ENCODE results near the gene LTA4H. TPM values are rescaled to one million over a fixed set of nuclear protein-coding genes. Genes with fewer than 3 reads are reported as not detected.

LTA4H gene
- total and polyA plus RNA-seq, 2 experiments from 2014 or later = 46.2 to 62.9 TPM

DNA sequence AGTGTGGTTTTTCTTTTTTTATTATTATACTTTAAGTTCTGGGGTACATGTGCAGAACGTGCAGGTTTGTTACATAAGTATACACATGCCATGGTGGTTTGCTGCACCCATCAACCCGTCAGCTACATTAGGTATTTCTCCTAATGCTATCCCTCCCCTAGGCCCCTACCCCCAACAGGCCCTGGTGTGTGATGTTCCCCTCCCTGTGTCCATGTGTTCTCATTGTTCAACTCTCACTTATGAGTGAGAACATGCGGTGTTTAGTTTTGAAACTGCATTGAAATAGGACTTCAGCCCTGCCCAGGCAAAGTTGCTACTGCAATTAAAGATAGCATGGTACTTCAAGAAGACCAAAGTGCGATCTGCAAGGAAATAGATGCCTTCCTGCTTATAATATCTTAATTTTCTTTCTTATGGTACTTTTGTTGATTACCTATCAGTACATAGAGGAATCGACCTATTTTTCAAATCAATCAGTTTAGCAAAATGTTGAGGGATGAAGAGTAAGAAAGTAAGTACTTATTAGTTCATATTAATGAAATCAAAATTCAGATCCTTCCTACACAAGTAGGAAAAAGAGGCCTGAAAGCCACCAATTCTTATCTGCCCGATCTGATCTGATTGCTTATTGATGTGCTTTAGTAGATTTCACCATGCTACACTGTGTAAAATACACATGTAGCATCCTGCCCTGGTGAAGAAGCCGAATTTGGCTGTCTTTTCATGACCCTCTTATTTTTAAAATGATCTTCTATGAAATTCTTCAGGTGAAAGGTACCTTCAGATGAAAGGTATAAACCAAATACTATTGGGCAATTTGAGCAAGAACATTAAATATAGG, 1.6 kb downstream of the LTA4H start:
- H3K9me3 ChIP-seq (ENCODE audit: low read depth) = no peaks in the 10 kb centered on the region
- H3K4me2 ChIP-seq (ENCODE audit: unreplicated experiment) = peak overlapping the region; percentile 91
- no peaks in the 10 kb centered on the region for H3K27me3 ChIP-seq (replicated peaks; ENCODE audit: insufficient read depth)
- H3K4me1 ChIP-seq (ENCODE audit: insufficient read depth) = peaks cover 17% of the 10 kb centered on the region
- H3K27ac ChIP-seq = peak overlapping the region; percentile 54
- H3K9me2 ChIP-seq (ENCODE audit: insufficient read depth) = no peaks in the 10 kb centered on the region
- no peak for DNase-seq
- peak overlapping the region; percentile 82 for H3K9ac ChIP-seq
- peaks cover 20% of the 10 kb centered on the region for H3F3A ChIP-seq (ENCODE audit: insufficient read depth)
- TF ChIP-seq EZH2 (IDR thresholded peaks at IDR 0.05; ENCODE audit: insufficient read depth, poor library complexity, severe bottlenecking) (no peak), EZH2phosphoT487 (IDR thresholded peaks at IDR 0.05; ENCODE audit: insufficient read depth, low read depth) (no peak)
- H3K4me3 ChIP-seq = peak overlapping the region; percentile 94
- H4K20me1 ChIP-seq (ENCODE audit: insufficient read depth) = no peaks in the 10 kb centered on the region
- in situ Hi-C loops (cut with MboI) = no loop called here
- H2AFZ ChIP-seq = peak overlapping the region; percentile 88
- WGBS, 2 experiments (ENCODE audit: low coverage in 1 of 2, low lambda C conversion rate in 2 of 2, missing lambda C conversion rate in 2 of 2) = 70 to 76% methylated on average over 7 of the region's 7 CpGs
- H3K36me3 ChIP-seq (ENCODE audit: low read depth) = no peaks in the 10 kb centered on the region
- peaks cover 47% of the 10 kb centered on the region for H3K79me2 ChIP-seq (ENCODE audit: insufficient read depth)

DNA sequence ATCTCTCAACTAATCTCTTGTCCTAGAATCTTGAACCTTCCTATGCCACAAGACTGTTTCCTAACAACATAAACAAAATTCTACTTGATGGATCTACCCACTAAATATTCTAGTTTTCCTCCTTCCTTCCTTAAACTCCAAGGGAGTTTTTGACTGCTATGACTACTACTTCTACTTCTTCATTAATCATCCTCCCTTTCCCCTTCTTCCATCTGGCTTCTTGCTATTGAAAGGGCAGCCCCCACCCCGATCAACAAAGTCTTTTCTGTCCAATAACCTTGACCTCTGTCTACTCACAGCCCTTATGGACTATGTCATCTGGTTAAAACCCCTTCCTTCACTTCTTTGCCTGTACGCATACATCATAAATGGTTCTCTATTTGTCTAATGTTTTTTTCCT, 5.6 kb downstream of the LTA4H start:
- peaks cover 19% of the 10 kb centered on the region for H3F3A ChIP-seq (ENCODE audit: insufficient read depth)
- peaks cover 10% of the 10 kb centered on the region; the same call in 1 of the 2 replicates for H3K36me3 ChIP-seq (ENCODE audit: low read depth)
- H3K9ac ChIP-seq = no peak overlapping the region
- no peak for DNase-seq
- WGBS, 2 experiments (ENCODE audit: low coverage in 1 of 2, low lambda C conversion rate in 2 of 2, missing lambda C conversion rate in 2 of 2) = 95 to 100% methylated on average over 2 of the region's 2 CpGs
- H4K20me1 ChIP-seq (ENCODE audit: insufficient read depth) = no peaks in the 10 kb centered on the region
- no peak for TF ChIP-seq EZH2phosphoT487 (IDR thresholded peaks at IDR 0.05; ENCODE audit: insufficient read depth, low read depth)
- no peak for TF ChIP-seq EZH2 (IDR thresholded peaks at IDR 0.05; ENCODE audit: insufficient read depth, poor library complexity, severe bottlenecking)
- H3K4me1 ChIP-seq (ENCODE audit: insufficient read depth) = peaks cover 17% of the 10 kb centered on the region
- no peak overlapping the region for H3K27ac ChIP-seq
- H3K4me2 ChIP-seq (ENCODE audit: unreplicated experiment) = no peak overlapping the region
- no peaks in the 10 kb centered on the region for H3K9me3 ChIP-seq (ENCODE audit: low read depth)
- H3K9me2 ChIP-seq (ENCODE audit: insufficient read depth) = no peaks in the 10 kb centered on the region
- no peaks in the 10 kb centered on the region for H3K27me3 ChIP-seq (replicated peaks; ENCODE audit: insufficient read depth)
- peaks cover 47% of the 10 kb centered on the region for H3K79me2 ChIP-seq (ENCODE audit: insufficient read depth)
- no peak overlapping the region for H3K4me3 ChIP-seq
- in situ Hi-C loops (cut with MboI) = no loop called here
- H2AFZ ChIP-seq = no peak overlapping the region

DNA sequence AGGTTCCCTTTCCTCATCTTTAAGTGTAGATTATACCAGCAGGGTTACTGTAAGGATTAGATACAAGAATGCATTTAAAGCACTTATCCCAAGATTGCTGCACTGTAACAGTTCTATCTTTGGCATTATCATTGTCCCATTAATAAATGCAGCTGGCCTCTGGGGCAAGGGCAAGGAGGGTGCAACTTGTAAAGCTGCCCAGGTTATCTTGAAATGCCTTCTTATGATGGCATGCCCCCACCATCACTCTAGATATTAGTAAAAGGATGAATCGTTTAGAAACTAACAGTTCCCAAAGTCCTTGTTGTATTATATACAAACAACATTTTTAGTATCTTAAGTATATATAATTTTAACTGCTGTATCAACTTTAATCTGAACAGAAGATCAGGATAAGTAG, 6.8 kb downstream of the LTA4H start:
- H3K27me3 ChIP-seq (replicated peaks; ENCODE audit: insufficient read depth) = no peaks in the 10 kb centered on the region
- TF ChIP-seq EZH2phosphoT487 (IDR thresholded peaks at IDR 0.05; ENCODE audit: insufficient read depth, low read depth) = no peak
- TF ChIP-seq EZH2 (IDR thresholded peaks at IDR 0.05; ENCODE audit: insufficient read depth, poor library complexity, severe bottlenecking) = no peak
- no peak overlapping the region for H3K27ac ChIP-seq
- in situ Hi-C loops (cut with MboI) = no loop called here
- DNase-seq = no peak
- H2AFZ ChIP-seq = no peak overlapping the region
- peaks cover 9% of the 10 kb centered on the region; the same call in 1 of the 2 replicates for H3K4me1 ChIP-seq (ENCODE audit: insufficient read depth)
- peaks cover 6% of the 10 kb centered on the region; the same call in 1 of the 2 replicates for H3F3A ChIP-seq (ENCODE audit: insufficient read depth)
- peaks cover 19% of the 10 kb centered on the region; the same call in 1 of the 2 replicates for H3K36me3 ChIP-seq (ENCODE audit: low read depth)
- no peak overlapping the region for H3K4me3 ChIP-seq
- H3K4me2 ChIP-seq (ENCODE audit: unreplicated experiment) = no peak overlapping the region
- no peaks in the 10 kb centered on the region for H3K9me3 ChIP-seq (ENCODE audit: low read depth)
- H3K79me2 ChIP-seq (ENCODE audit: insufficient read depth) = peaks cover 38% of the 10 kb centered on the region
- WGBS, 2 experiments (ENCODE audit: low coverage in 1 of 2, low lambda C conversion rate in 2 of 2, missing lambda C conversion rate in 2 of 2) = 40 to 63% methylated on average over 1 of the region's 1 CpG
- H3K9ac ChIP-seq = no peak overlapping the region
- H3K9me2 ChIP-seq (ENCODE audit: insufficient read depth) = no peaks in the 10 kb centered on the region
- H4K20me1 ChIP-seq (ENCODE audit: insufficient read depth) = no peaks in the 10 kb centered on the region

DNA sequence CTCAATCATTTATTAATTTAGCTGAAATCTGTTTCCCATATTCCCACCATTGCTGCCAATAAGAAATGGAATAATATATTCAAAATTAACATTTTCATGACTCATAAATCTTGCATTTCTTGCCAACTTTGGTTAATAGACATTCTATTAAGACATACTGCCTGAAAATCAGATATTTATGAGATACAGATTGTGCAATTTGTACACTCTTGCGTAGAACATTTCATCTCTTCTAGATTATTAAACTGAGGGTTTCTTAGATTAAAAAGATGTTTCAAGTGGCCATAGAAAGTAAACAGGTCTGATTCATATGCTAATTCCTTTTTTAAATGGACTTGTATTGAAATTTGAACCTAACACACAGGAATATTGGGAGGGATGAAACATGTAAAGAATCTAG, 9.1 kb downstream of the LTA4H start:
- TF ChIP-seq EZH2 (IDR thresholded peaks at IDR 0.05; ENCODE audit: insufficient read depth, poor library complexity, severe bottlenecking) (no peak), EZH2phosphoT487 (IDR thresholded peaks at IDR 0.05; ENCODE audit: insufficient read depth, low read depth) (no peak)
- Histone ChIP-seq H3F3A (ENCODE audit: insufficient read depth) (no peaks in the 10 kb centered on the region), H3K4me1 (ENCODE audit: insufficient read depth) (no peaks in the 10 kb centered on the region), H3K4me3 (no peak overlapping the region), H3K4me2 (ENCODE audit: unreplicated experiment) (no peak overlapping the region), H3K9me2 (ENCODE audit: insufficient read depth) (no peaks in the 10 kb centered on the region), H3K9ac (no peak overlapping the region), H3K27me3 (replicated peaks; ENCODE audit: insufficient read depth) (no peaks in the 10 kb centered on the region), H4K20me1 (ENCODE audit: insufficient read depth) (no peaks in the 10 kb centered on the region), H2AFZ (no peak overlapping the region), H3K27ac (no peak overlapping the region), H3K79me2 (ENCODE audit: insufficient read depth) (peaks cover 16% of the 10 kb centered on the region), H3K9me3 (ENCODE audit: low read depth) (no peaks in the 10 kb centered on the region), H3K36me3 (ENCODE audit: low read depth) (peaks cover 38% of the 10 kb centered on the region)
- WGBS, 2 experiments (ENCODE audit: low coverage in 1 of 2, low lambda C conversion rate in 2 of 2, missing lambda C conversion rate in 2 of 2) = 92 to 96% methylated on average over 1 of the region's 1 CpG
- no peak for DNase-seq
- in situ Hi-C loops (cut with MboI) = no loop called here
